Activated CD4-positive, alpha-beta T cell treated with anti-CD3 and anti-CD28 coated beads, Interleukin-2, amount 50 U/mL, for 1 hour (primary cell): ENCODE results near the gene LUZP4.
"Not testable (repeated sequence)": the region's sequence is repeated elsewhere in the genome, so short reads cannot be mapped to it uniquely, and the experiment has no call there.

Experiments
- DNase-seq: peaks from one replicate; pipeline ENCODE4 v3.0.0-alpha.2; 2020

The LUZP4 gene, protein sequence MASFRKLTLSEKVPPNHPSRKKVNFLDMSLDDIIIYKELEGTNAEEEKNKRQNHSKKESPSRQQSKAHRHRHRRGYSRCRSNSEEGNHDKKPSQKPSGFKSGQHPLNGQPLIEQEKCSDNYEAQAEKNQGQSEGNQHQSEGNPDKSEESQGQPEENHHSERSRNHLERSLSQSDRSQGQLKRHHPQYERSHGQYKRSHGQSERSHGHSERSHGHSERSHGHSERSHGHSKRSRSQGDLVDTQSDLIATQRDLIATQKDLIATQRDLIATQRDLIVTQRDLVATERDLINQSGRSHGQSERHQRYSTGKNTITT

DNA sequence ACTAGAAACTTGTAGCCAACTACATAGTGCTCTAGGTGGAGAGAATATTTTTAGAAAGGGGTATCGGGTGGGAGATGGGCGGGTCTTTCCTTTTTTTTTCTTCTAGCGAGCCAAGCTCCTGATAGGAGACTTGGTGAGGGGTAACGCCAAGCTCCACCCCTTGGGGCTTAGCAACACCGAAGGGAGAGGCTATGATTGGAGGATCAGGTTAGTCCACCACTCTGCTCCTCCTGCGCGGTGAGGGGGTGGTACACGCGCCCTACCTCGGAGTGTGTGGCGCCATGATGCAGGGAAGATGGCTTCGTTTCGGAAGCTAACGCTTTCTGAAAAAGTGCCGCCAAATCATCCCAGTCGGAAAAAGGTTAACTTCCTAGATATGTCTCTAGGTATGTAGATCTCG lies at the start of gene LUZP4:
LUZP4 (plus strand) TSS at position 251 of the 400 bp plus-strand sequence; CDS start at position 296, 45 bp downstream.
- no peak for DNase-seq

DNA sequence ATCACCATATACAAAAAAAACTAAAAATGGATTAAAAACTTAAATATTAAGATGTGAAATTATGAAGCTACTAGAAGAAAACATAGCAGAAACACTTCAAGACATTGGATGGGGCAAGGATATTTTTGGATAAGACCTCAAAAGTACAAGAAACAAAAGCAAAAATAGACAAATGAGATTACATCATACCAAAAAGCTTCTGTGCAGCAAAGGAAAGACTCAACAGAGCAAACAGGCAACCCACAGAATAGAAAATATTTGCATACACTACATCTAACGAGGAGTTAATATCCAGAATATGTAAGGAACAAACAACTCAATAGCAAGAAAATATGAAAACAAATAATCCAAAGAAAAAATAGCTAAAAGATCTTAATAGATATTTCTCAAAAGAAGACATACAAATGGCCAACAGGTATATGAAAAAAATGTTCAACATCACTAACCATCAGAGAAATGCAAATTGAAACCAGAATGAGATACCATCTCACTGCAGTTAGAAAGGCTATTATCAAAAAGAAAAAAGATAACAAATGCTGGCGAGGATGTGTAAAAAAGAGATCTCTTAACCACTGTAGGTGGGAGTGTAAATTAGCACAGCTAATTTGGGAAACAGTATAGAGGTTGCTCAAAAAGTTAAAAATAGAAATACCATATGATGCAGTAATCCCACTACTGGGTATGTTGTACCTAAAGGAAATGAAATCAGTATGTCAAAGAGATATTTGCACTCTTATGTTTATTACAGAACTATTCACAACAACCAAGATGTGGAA lies 37.9 kb upstream of the LUZP4 start:
- no peak for DNase-seq

DNA sequence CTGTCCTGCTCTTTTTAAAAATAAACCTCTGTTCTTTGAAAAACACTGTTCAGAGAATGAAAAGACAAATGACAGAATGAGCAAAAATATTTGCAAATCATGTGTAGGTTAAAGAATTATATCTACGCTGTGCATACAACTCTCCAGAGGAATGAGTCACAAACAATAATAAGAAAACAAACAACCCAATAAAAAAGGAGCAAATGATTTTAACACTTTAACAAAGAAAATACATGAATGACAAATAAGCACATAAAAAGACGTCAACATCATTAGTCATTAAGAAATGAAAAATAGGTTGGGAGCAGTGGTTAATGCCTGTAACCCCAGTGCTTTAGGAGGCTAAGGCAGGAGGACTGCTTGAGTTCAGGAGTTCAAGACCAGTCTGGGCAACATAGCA lies 34.5 kb upstream of the LUZP4 start:
- no peak for DNase-seq

DNA sequence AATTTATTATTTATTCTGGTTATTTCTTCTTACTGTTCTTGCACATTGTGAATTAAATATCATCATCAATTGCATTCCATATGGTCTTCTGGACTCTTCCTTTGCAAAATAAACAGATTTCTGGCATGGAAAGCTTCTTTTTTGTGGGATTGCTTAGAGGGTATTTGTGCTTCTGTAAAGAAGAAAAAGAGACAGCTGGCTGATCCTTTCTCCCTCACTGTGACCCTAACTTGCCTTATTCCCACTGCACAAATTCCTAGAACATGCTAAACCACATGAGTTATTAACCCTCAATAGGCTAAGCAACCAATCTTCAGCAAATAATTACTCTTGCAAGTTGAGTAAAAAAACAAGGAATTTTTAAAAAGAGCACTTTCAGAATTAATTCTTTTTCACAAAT lies 31.8 kb upstream of the LUZP4 start:
- no peak for DNase-seq

DNA sequence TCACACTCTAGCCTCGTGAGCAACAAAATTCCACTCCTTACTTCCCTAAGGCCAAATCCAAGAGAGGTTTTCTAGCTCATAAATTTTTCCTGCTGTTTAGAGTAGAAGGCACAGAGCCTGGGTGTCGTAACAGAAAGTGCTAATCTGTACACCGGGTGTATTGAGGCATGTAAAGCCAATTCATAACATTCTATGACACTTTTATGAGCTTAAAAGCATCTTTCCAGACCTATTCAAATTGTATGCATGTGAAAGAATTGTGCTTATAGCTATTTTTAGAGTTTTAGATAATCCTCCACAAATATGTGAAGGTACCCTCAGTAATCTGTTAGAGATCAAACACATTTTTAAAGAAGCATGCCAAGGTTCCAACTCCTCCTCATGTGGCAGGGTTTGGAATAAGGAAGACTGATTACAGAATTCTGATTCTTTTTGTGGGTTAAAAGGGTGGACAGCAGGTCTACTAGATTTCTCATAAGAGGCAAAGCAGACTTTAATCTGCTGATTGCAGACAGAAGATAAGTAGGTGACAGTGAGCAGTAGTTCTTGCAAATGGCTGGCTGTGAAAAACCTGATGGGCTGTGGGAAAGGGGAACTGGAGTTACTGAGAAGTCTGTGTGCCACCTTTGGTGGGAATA lies 30.2 kb upstream of the LUZP4 start:
- DNase-seq = no peak

DNA sequence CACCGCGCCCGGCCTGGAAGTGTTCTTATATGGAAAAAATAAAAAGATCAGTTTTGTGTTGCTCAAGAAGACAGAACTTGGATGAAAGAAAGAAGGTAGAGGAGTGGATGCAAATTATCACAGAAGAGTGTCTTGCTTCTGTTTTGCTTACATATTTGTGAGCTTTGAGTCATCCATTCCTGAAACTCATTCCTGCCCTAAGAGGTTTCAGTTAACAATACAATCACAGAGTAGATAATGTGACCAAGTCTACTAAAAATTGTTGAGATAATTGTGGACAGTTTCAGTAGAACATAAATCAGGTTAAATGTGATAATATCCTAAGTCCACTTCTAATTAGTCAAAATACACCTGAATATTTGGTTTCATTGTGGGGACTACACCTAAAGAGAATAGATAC lies 29.2 kb upstream of the LUZP4 start:
- DNase-seq = no peak

DNA sequence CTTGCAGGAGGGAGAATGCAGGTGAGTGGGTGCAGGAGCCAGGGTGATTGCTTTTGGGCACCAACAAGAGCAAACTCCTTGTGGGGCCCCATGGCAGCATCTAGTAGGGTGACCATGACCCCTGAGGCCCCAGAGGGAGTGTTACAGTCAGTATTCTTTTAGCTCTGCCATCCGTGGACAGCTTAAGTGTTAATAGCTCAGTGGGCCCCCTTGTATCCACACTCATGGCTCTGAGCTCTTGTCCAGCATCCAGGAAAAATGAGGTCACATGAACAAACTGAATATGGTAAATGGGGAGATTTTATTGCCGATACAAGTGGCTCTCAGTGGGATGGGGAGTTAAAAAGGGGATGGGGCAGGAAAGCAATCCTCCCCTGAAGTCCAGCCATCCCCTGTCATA lies 28.4 kb upstream of the LUZP4 start:
- no peak for DNase-seq

DNA sequence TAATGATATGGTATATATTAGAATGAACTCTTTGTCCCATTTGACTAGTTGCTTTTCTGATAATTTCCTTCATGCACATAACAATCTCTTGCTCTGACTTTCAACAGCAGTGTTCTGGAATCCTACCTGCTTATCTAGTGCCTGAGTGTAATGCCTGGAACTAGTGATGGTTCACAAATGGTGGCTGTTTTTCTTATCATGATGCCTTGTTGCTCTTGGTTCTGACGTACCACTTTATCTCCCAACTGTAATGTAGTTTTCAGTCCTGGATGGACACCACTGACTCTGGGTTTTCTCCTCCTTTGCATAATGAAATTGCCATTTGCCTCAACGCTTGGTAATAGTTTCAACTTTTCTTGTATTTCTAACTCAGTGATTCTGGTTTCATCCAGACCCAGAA lies 25.5 kb upstream of the LUZP4 start:
- DNase-seq = no peak

DNA sequence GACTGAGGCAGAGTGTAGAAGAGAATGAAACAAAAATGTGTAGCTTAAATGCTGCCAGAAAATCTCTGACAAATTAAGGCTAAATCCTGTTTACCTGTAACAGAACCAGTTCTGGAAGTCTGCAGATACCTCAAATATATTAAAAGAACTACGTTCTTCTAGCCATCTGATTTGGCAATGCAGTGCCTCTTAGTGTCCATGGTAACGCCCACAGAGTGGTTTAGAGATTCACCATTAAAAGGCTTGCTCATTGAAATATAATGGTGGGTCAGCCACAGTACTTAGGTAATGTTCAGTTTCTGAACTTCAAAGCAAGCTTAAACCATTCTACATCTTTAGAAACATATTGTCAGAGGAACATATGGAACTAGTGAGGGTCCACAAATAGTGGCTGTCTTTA lies 23.2 kb upstream of the LUZP4 start:
- DNase-seq = no peak

DNA sequence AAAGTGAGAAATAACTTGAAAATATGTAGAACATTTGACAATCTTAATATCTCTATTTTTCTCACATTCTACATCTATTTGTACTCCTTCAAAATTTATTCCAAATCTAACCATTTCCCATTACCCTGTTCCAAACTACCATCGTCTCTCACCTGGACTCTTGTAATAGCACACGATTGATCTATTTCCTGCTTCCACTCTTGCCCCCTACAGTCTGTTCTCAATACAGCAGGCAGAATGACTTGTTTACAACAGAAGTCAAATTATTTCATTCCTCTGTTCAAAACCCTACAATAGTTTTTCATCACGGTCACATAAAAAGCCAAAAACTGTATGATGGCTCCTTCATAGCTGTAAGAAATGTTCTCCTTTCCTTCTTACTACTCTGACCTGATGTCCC lies 21.1 kb upstream of the LUZP4 start:
- DNase-seq = no peak

DNA sequence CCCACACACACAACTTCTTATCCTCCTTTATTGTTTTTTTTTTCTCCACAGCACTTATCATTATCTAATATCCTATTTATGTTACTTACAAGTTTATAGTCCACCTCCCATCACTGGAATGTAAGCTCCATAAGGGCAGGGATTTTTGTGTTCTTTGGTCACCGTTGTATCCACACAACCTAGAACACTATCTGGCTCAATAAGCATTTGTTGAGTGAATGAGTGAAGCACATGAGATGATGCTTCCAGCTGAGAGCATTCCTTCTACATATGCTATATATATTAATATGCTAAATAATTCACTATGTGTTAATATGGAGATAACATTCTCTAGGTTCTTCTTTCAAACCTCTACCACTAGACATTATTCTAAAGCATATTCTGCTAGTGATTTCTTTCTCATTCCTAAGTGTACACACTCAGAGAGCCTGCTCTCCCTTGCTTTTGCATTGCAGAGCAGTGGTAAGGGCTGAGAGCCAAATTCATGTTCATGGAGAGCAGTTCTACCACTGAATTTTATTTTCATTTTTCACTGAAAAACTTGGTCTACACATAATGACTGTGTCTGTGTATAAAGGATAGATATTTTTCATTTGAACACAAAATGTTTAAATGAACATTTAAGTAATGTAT lies 20.3 kb upstream of the LUZP4 start:
- no peak for DNase-seq

DNA sequence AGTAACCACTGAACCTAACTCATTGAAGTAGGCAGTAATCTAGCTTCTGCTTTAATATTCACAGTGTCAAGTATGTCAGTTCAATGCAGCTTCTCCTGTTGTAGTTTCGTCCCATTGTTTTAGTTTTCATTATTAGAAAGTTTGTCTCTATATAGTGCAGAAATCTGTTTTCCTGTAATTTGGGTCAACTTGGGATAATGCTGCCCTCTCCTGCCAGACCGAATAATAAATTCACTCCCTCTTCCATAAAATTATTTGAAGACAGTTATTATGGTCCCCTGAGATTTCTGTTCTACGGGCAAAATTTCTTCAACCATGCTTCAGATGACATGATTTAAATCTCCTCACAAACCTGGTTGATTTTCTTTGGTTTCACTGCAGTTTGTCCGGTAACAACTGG lies 4.6 kb upstream of the LUZP4 start:
- no peak for DNase-seq

DNA sequence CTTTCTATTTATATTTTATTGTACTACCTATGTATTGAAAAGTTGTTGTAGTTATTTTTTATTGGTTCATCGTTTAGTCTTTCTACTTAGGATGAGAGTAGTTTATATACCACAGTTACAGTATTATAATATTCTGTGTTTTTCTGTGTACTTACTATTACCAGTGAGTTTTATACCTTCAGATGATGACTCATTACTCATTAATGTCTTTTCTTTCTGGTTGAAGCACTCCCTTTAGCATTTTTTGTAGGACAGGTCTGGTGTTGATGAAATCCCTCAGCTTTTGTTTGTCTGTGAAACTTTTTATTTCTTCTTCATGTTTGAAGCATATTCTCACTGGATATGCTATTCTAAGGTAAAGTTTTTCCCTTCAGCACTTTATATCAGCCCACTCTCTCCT lies 7.7 kb downstream of the LUZP4 start:
- DNase-seq = no peak

DNA sequence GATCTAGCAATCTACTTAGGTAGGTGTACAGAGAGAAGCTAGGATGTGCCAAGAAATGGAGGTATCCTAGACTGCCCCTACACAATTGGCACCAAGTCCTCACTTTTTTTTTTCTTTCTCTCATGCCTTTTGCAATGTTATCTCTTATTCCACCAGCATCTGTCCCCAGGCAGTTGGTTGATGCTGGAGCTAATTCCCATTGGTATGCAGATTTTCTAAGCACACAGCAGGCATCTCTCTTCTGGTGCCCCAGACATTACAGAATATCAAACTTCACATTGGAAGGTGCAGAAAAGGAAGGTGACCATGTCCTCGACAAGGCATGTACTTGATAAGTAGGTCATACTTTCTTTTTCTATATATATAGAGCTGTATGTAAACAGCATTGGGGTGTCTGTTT lies 21.6 kb downstream of the LUZP4 start:
- no peak for DNase-seq

DNA sequence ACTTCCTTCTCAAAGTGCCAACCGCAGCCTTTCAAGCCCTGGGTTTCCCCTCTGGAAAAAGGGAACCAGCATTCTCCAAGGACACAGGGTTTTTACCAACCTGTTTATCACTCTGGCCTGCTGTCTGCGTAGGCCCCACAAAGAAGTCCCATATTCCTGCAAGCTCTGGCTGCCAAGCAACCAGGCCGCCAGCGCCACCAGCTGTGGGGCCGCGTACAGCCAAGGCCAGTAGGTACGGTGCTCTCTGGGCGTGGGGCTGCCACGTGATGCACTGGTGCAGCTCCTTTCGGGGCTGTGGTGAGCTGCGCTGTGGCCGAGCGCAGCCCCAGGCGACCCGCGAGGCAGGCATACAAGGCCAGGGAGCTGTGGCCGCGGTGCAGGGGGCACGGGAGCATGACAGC lies 22.1 kb downstream of the LUZP4 start:
- no peak for DNase-seq

DNA sequence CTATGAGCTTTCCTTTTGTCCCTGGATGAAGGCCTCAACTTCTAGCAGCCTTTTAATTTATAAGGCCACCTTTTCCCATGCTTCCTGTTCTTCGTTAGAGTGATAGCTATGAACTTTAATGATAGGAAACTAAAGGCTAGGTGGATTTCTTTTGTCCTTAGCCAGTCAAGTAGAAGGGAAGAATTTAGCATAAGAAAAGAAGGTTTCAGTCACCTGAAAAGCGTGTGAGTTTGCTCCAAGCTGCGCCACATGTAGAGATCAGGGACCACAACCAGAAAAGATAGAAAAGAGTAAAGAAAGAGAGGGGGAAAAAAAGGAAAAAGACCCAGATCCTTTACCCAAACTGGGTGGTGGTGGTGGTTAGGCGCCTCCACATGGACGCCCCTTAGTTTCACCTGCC lies 28.6 kb downstream of the LUZP4 start:
- no peak for DNase-seq

DNA sequence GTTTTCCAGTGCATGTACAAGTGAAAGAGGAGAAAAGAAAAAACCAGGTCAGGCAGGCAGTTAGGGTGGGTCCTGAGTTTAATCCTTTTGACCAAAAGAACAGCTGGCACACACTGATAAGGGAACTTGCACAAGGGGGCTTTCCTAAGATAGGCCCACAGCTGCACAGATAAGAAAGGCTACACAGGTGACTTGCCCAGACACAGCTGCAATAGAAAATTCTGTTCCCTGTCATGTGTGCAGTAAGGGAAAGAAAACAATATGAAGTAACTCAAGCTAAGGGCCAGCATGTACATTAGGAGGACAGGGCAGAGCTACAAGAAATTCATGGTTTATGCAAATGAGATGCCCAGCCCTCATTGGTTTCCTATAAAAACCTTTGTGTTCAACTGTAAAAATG lies 32.9 kb downstream of the LUZP4 start:
- DNase-seq = no peak

DNA sequence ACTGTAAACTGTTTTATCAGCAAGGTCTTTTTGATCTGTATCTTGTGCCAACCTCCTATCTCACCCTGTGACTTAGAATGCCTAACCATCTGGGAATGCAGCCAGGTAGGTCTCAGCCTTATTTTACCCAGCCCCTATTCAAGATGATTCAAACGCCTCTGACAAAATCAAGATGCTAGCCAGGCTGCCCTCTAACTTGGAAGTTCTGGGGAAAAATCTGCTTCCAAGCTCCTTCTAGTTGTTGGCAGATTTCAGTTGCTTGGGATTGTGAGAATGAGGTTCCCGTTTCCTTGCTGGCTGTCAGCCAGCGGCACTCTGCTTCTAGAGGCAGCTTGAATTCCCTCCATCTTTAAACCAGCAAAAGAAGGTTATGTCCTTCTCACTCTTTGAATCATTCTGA lies 34.7 kb downstream of the LUZP4 start:
- no peak for DNase-seq

DNA sequence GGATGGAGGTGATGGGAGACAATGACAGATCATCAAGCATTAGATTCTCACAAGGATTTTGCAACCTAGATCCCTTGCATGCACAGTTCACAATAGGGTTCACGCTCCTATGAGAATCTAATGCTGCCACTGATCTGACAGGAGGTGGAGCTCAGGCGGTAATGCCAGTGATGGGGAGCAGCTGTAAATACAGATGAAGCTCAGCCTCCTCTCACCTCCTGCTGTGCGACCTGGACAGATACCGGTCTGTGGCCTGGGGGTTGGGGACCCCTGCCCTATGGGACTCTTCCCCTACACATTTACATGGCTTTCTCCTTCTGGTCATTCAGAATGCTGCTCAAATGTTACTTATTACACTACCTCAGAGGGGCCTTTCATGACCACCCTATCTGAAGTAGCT lies 39.8 kb downstream of the LUZP4 start:
- DNase-seq = not testable (repeated sequence)

DNA sequence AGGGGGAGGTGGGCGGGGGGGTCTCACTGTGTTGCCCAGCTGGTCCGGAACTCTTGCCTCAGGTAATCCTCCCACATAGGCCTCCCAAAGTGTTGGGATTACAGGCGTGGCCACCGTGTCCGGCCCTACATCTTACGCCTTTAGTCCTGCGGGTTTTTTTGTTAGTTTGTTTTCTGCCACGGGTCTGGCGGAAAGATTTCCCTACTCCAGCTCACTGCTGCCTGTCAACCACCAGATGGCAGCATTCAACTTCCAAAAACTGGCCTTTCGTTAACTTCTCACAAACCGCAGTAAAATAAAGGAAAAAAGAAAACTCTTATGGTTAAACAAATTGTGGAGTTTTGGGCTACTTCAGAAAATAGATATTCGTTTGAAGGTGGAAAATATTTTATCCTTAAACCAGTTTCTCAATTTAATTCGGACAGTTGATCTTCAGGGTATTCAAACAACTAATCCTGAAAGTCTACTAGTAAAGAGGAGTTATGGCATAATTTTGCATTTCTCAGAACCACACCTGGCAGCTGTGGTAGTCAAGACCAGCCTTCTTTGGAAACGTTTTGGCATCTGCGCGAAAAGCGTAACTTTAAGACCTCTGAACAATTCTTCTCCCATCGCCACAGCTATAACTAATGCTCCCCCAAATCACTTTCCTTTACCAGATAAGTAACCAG lies 41.1 kb downstream of the LUZP4 start:
- no peak for DNase-seq

DNA sequence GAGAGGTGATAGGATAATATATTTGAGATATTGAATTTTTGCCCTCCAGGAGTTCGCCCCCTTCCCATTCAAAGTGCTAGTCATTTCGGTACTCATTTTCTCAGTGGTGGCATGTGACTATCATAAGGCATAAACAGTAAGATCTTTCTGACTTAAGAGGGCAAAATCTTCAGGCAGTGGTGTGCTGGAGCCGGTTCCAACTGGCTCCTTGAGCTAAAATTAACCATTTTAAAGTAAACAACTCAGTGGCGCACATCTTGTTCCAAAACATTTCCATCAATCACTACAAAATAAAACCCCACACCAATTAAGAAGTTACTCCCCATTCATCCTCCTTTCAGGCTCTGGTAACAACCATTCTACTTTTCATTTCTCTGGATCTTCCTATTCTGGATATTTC lies 43.3 kb downstream of the LUZP4 start:
- no peak for DNase-seq

DNA sequence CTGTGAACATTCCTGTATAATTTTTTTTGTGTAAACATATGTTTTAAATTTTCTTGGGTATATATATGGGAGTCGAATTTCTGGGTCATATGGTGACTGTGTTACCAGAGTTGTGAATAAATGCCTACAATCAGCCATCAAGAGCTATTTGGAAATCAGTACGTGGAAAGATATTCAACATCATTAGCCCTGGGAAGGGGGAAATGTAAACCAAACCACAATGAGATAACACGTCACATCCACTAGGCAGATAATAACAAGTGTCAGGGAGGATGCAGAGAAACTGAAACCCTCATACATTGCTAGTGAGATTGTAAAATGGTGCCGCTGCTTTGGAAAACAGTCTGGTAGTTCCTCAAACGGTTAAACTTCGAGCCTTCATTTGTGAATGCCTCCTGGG lies 43.9 kb downstream of the LUZP4 start:
- DNase-seq = no peak

DNA sequence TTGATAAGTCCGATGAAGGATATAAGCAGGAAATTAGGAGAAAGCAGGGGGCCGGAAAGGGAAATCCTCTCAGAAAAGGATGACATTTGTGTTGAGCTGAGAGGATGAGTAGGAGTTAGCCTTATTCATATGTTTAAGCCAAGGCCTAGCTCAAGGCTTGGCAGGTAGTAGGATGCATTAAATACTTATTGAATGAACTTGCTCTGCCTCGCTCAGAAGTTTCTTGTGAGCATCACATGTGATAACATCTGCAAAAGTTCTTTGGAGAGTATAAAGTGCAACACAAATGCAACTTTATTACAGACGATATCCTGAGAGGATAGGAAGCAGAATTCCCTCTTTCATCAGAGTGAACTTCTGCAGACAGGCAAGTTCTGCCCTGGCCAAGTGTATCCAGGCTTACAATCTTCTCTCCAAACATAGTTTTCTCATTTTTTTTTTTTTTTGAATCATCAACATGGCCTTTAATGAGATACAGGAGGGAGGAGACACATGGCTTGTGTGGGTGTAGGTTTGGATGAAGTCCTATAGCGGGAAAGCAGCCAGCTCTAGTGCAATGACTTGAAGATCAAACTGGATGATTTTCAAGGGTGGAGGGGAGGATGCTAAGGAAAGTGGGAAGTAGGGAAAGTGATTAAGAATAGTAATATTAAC lies 48.1 kb downstream of the LUZP4 start:
- DNase-seq = no peak
